A549 treated with RU486 at 1 μM for 4 hours (cell line): ENCODE results near the gene PYM1. TPM values are rescaled to one million over a fixed set of nuclear protein-coding genes. Genes with fewer than 3 reads are reported as not detected.

Experiments
- total RNA-seq: library from RNA; stranded (reverse); fragments of 200-300 nt; extraction: Qiagen RNA extraction; gene quantifications from 5 replicates; pipeline ENCODE4 v1.2.3, GENCODE V29; 2022; ENCODE audit warnings: low read depth

Gene PYM1
- 35.9 to 40.2 TPM (median 38.8 TPM) in 5 replicates for total RNA-seq

GRCh38 chr12:55927588-55928502 is at the start of gene PYM1:
TSS of gene PYM1 (minus strand) at chr12:55927894. CDS start at chr12:55927761, 133 bp downstream.

GRCh38 chr12:55973599-55974307 is 46.1 kb upstream of the PYM1 start, which contains the start of gene RAB5B:
TSS of gene RAB5B (plus strand) at chr12:55974078. CDS start at chr12:55986961, 12,883 bp downstream.

GRCh38 chr12:55966408-55967281 is 39.0 kb upstream of the PYM1 start, which contains the start of gene CDK2:
TSS of gene CDK2 (plus strand) at chr12:55966830. CDS start at chr12:55967009, 179 bp downstream.

GRCh38 chr12:55965941-55966407 is 38.3 kb upstream of the PYM1 start, which contains the start of gene PMEL:
TSS of gene PMEL (minus strand) at chr12:55966042. CDS start at chr12:55966011, 31 bp downstream.

GRCh38 chr12:55930771-55931316 is 3.1 kb upstream of the PYM1 start, which contains the start of gene DGKA:
TSS of gene DGKA (plus strand) at chr12:55931162. CDS start at chr12:55936504, 5,342 bp downstream.

Other genes with a start within 250 kb of the PYM1 start
- gene ITGA7, start 220.0 kb downstream of the PYM1 start, total RNA-seq = 0.92 to 1.7 TPM (median 1.6 TPM) in 5 replicates
- 116 to 167 TPM (median 145 TPM) in 5 replicates for gene BLOC1S1, start 211.8 kb downstream of the PYM1 start, total RNA-seq
- 1.7 to 3.1 TPM (median 2.2 TPM) in 5 replicates for gene RDH5, start 207.5 kb downstream of the PYM1 start, total RNA-seq
- gene CD63, start 198.9 kb downstream of the PYM1 start, total RNA-seq = 695 to 804 TPM (median 704 TPM) in 5 replicates
- gene GDF11, start 184.8 kb downstream of the PYM1 start, total RNA-seq = 1.9 to 5.1 TPM (median 4.1 TPM) in 5 replicates
- 87.8 to 151 TPM (median 101 TPM) in 5 replicates for gene SARNP, start 110.2 kb downstream of the PYM1 start, total RNA-seq
- gene ORMDL2, start 109.9 kb downstream of the PYM1 start, total RNA-seq = 73.6 to 116 TPM (median 95.7 TPM) in 5 replicates
- gene DNAJC14, start 98.3 kb downstream of the PYM1 start, total RNA-seq = 17.3 to 22.8 TPM (median 21.6 TPM) in 5 replicates
- gene MMP19, start 85.0 kb downstream of the PYM1 start, total RNA-seq = 0.13 to 4.5 TPM (median 0.17 TPM) in 5 replicates
- 16.5 to 20.0 TPM (median 19.3 TPM) in 5 replicates for gene DGKA, start 3.3 kb upstream of the PYM1 start, total RNA-seq
- gene PMEL, start 38.1 kb upstream of the PYM1 start, total RNA-seq = 0.75 to 1.4 TPM (median 0.87 TPM) in 5 replicates
- gene CDK2, start 38.9 kb upstream of the PYM1 start, total RNA-seq = 55.0 to 59.1 TPM (median 57.1 TPM) in 5 replicates
- gene RAB5B, start 46.2 kb upstream of the PYM1 start, total RNA-seq = 23.6 to 34.7 TPM (median 34.3 TPM) in 5 replicates
- 7.0 to 9.4 TPM (median 8.1 TPM) in 5 replicates for gene SUOX, start 69.4 kb upstream of the PYM1 start, total RNA-seq
- gene IKZF4, start 93.1 kb upstream of the PYM1 start, total RNA-seq = 1.8 to 3.4 TPM (median 2.4 TPM) in 5 replicates
- gene RPS26, start 114.0 kb upstream of the PYM1 start, total RNA-seq = 641 to 1,011 TPM (median 739 TPM) in 5 replicates
- gene ERBB3, start 152.3 kb upstream of the PYM1 start, total RNA-seq = 1.1 to 2.8 TPM (median 1.7 TPM) in 5 replicates
- 293 to 379 TPM (median 323 TPM) in 5 replicates for gene PA2G4, start 176.7 kb upstream of the PYM1 start, total RNA-seq
- 5,266 to 6,618 TPM (median 5,546 TPM) in 5 replicates for gene RPL41, start 188.7 kb upstream of the PYM1 start, total RNA-seq
- gene ZC3H10, start 190.4 kb upstream of the PYM1 start, total RNA-seq = 2.4 to 3.7 TPM (median 2.8 TPM) in 5 replicates
- 59.0 to 74.9 TPM (median 65.7 TPM) in 5 replicates for gene ESYT1, start 200.4 kb upstream of the PYM1 start, total RNA-seq
- 71.8 to 84.7 TPM (median 75.8 TPM) in 5 replicates for gene MYL6B, start 224.7 kb upstream of the PYM1 start, total RNA-seq
- 2,092 to 2,946 TPM (median 2,208 TPM) in 5 replicates for gene MYL6, start 230.5 kb upstream of the PYM1 start, total RNA-seq